ENCODE results near the gene CNTNAP5.

DNA sequence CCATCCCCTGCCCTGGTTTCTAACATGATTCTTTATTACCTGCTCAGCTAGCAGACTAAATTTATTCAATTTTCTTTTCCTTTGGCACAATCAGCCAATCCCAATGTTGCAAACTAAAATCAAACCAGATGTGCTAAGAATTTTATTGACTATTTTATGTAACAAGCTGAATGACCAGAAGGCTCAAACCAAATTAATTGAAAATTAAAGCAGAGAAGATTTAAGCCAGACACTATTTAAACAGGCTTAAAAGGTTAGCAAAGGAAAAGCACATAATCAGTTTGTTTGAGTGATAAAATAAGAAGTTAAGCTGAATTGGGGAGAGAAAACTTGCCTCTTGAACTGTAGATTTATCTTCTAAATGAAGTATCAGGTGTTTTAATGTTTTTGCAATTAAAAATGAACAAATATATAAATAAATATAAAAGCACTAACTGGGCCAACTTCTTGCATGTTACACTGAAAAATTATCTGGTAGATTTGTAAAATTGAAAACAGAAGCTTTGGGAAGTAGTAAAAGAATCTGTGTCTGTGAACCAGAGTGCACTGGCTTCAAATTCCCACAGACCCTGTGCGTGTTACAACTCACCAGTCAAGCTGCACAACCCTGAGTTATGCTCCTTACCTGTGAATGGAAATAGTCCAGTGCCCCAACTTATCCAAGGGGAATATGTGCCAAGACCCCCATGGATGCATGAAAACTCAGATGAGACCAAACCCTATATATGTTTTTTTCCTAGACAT, 283.4 kb downstream of the CNTNAP5 start:
- TF ChIP-seq POLR2AphosphoS5 (IDR thresholded peaks at IDR 0.05; ENCODE audit: insufficient read depth, low read depth, low read length) (no peak), MYC (IDR thresholded peaks at IDR 0.05; ENCODE audit: low read depth, low read length) (no peak)
- TF ChIP-seq, protein P1, sequence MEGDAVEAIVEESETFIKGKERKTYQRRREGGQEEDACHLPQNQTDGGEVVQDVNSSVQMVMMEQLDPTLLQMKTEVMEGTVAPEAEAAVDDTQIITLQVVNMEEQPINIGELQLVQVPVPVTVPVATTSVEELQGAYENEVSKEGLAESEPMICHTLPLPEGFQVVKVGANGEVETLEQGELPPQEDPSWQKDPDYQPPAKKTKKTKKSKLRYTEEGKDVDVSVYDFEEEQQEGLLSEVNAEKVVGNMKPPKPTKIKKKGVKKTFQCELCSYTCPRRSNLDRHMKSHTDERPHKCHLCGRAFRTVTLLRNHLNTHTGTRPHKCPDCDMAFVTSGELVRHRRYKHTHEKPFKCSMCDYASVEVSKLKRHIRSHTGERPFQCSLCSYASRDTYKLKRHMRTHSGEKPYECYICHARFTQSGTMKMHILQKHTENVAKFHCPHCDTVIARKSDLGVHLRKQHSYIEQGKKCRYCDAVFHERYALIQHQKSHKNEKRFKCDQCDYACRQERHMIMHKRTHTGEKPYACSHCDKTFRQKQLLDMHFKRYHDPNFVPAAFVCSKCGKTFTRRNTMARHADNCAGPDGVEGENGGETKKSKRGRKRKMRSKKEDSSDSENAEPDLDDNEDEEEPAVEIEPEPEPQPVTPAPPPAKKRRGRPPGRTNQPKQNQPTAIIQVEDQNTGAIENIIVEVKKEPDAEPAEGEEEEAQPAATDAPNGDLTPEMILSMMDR (IDR thresholded peaks at IDR 0.05; ENCODE audit: extremely low read depth in 1 of 2, insufficient read depth in 1 of 2, low read depth in 1 of 2, low read length in 2 of 2), result no peak

All from endothelial cell of umbilical vein (primary cell).